GM18870 (cell line): ENCODE measurements around the gene FAM210B.
"Not testable (repeated sequence)": the region's sequence is repeated elsewhere in the genome, so short reads cannot be mapped to it uniquely, and the experiment has no call there.

Source experiments
- ATAC-seq: cut with Tn5 transposase; IDR thresholded peaks from one replicate; pipeline ENCODE4 v1.9.1; 2021; ENCODE audit warnings: moderate library complexity; ENCODE audit not compliant: unreplicated experiment

Gene FAM210B

DNA sequence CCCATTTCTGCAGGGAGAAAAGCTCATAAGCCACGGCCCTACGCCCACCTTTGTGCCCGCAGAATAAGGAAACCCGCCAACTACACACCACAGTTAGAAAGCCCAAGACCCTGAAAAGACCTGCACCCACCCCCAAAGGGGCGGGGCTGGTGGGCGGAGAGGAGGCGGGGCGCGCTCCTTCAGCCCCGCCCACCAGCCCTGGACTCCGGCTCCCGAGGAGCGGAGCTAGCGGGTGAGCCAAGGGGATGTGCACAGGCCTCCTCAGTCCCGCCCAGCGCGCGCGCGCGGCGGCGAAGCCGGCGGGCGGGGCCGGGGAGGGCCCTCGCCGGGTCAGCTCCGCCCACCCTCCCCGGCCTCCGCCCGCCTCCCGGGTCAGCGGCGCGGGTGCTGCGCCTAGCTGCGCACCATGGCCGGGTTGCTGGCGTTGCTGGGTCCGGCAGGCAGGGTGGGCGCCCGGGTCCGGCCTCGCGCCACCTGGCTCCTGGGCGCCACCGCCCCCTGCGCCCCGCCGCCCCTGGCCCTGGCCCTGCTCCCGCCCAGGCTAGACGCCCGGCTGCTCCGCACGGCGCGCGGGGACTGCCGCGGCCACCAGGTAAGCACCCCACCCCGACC, at the start of gene FAM210B:
FAM210B (plus strand) TSS at position 375 of the 612 bp plus-strand sequence; CDS start at position 407, 32 bp downstream.
- ATAC-seq, result no peak

GRCh38 chr20:56316051-56316450, 42.7 kb upstream of the FAM210B start:
- ATAC-seq, result no peak

DNA sequence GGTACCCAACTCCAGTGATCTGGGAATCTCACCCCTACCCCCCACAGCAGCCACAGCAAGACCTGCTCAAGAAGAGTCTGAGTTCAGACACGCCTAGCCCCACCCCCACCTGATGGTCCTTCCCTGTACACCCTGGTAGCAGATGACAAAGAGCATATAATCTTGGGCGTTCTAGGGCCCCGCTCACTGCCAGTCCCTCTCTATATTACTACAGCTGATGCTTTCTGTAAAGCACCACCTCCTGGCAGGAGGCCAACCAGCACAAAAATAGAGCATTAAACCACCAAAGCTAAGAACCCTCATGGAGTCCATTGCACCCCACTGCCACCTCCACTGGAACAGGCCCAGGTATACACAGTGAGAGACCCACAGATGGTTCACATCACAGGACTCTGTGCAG, 42.3 kb upstream of the FAM210B start:
- ATAC-seq, result no peak

- ATAC-seq, result no peak
Observed at GRCh38 chr20:56322681-56323080, 36.1 kb upstream of the FAM210B start.

GRCh38 chr20:56323206-56323605, 35.6 kb upstream of the FAM210B start:
- no peak for ATAC-seq

DNA sequence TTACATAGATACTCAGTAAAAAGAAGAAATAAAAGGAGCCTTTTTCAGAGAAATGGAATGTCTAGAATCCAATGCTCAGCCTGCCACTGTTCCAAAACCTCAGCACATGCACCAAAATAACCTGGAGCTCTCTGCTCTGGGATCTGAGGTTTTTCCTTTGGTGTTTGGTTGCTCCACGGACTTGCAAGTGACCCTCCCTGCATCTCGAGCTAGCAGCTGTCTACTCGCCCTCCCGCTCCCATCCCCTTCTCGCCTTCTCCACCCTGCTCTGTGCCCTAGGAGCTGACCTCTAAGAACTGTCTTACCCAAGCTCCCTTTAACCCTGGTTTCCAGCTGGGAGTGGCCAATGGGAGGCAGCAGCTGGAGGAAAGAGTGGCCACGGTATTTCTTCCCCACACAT, 35.1 kb upstream of the FAM210B start:
- ATAC-seq, result no peak

DNA sequence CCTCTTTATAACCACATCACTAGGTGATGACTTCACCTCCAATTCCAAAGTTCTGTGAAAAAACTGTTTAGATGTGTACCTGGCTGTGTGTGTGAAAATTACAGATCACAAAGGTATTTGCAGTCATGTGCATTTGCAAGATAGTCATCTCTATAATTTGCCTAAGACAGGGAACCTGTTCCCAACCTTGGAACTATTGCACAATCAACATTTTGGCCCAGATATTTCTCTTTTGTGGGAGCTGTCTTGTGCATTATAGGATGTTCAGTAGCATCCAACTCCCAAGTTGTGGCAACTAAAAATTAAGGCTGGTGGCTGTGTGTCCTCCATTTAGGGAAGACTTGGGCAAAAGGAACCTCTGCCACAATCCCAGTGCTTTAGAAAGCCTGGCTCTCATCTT, 34.0 kb upstream of the FAM210B start:
- no peak for ATAC-seq

DNA sequence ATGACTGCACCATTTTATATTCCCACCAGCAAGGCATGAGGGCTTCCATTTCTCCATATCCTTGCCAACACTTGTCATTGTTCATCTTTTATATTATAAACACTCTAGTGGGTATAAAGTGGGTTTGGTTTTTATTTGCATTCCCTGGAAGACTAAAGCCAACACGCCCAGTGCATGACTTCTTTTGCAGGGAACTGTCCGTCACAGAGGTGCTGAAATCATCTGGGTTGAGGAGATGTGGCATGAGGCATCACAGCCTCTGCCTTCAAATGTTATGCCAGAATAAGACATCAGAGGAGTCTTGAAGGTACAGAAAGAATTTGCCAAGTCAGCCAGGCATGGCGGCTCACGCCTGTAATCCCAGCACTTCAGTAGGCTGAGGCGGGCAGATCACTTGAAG, 29.9 kb upstream of the FAM210B start:
- no peak for ATAC-seq

DNA sequence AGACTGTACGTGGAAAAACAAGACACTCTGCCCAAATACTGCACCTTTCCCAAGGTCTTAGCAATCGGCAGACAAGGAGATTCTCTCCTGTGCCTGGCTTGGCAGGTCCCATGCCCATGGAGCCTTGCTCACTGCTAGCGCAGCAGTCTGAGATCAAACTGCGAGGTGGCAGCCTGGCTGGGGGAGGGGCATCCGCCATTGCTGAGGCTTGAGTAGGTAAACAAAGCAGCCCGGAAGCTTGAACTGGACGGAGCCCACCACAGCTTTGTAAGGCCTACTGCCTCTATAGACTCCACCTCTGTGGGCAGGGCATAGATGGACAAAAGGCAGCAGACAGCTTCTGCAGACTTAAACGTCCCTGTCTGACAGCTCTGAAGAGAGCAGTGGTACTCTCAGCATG, 22.1 kb upstream of the FAM210B start:
- ATAC-seq, result not testable (repeated sequence)

- ATAC-seq, result no peak
Observed at GRCh38 chr20:56342783-56343182, 16.0 kb upstream of the FAM210B start.

DNA sequence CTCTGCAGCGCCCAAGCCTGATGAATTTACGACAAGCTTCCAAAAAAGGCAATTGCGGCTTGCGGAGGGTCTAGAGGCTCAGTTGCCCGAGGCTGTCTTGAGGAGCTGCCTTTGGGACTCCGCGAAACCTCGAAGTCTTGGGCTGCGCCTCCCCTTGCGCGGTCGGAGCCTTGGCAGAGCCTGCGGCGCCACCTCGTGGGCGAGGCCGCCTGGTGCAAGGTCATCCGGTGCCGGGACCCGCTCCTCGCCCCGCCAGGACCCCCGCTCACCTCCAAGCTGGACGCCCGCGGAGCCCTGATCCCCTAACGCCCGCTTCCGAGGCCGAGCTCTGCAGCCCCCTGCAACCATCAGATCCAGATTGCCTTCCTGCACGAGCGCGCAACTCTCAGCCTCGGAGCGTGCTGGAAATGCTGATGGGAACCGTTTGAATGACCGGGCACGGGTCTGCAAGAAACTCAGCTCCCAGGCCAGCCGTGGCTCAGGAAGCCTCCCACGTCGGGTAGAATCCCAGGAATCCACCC, 14.9 kb upstream of the FAM210B start:
- no peak for ATAC-seq

- no peak for ATAC-seq
Observed at GRCh38 chr20:56345911-56346310, 12.9 kb upstream of the FAM210B start.

DNA sequence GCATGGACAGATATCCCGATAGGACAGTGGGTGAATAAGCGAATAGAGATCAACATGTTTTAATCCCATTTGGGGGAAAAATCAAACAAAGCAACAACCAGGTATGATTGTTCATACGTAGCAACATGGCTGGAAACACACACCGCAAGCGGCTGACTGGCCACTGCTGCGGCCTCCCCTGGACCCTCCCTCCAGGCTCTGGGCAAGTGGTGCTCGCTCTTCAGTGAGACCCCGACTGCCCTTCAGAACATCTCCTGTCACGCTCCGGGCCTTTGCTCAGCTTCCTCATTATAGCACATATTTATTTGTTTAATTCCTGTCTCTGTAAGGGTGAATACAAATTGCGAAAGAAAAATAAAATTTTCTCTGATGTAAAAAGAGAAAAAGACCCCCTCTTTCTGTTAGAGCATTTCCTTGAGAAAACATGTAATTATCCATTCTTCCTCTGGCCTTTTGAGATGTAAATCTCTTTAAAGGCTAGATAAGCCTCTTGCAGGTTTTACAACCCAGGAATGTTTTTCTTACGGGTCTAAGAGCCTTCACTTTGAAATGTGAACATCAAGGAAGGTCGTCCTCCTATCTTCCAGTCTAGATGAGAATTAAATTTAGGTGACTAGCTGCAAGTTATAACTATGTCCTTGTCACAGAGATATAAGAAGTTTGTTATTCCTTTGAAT, 11.0 kb upstream of the FAM210B start:
- ATAC-seq, result no peak

- no peak for ATAC-seq
Observed at GRCh38 chr20:56348305-56348693, 10.5 kb upstream of the FAM210B start.

DNA sequence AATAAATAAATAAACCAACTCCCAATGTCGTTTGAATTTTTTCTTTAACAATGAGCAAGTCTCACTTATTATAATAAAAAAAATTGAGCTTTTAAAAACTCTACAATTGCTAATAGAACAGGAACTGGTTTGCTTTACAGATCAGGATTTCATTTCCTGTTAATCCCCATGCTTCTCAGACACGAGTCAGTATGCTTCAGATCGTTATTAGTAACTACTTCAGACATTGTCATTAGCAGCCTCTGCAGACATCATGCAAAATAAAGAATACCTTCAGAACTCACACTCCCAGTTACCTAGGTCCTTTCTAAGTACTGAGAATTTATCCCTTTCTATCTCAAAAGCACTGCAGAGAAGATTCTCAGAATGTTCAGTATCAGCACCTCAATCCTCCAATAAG, 10.0 kb upstream of the FAM210B start:
- no peak for ATAC-seq

DNA sequence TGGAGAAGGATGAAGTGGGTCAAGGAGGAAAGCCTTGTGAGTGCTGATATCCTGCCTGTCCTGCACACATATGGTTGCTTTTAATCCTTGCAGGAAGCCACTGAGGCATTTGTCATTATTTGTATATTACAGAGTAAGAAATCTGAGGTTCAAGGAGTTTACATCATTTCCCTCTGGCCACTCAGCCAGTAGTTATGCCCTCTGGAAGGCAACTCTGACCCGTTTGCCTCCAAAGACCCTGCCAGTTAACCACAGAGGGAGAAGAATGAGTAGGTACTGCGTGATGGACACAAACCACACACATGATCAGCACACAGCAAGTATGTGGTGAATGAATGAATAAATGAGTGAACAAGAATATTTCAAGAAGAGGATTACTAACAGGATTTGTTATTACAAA, 7.9 kb upstream of the FAM210B start:
- ATAC-seq, result no peak

DNA sequence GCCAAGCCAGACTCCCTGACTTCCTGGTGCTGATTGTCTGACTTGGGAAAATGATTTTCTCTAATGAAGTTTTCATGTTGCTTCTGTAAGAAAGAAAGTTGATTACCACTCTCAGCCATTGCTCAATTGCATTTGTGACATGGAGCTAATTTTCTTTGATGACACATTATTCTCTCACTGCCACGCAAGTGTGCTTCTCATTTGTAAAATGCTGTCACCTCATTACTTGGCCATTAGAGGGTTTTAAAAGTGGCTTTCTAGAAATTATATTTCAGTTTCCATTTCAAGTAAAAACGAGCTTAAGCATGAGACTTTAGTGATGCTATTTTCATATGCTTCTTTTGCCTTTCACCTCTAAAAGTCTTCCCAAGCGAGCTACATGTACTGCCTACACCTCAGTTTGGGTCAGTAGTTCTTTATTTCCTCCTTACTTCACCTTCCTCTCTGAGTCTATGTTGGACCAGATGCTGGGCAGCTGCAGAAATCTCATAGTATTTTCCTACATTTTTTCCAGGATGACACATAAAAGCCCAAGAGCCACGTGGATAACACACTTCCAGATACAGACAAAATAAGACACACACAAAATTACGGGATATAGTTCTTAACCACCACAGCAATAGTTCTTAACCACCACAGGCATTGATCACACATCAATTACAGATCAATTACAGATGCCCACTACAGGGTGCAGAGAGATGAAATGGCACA, 6.3 kb upstream of the FAM210B start:
- peak; percentile 53 for ATAC-seq

GRCh38 chr20:56353356-56353755, 5.4 kb upstream of the FAM210B start:
- ATAC-seq, result no peak

GRCh38 chr20:56358070-56358469, 704 bp upstream of the FAM210B start:
- no peak for ATAC-seq

- no peak for ATAC-seq
Observed at GRCh38 chr20:56359212-56360132, 698 bp downstream of the FAM210B start.
